SK-N-SH (cell line): ENCODE data around the gene TSPAN11. TPM values are rescaled to one million over a fixed set of nuclear protein-coding genes. Genes with fewer than 3 reads are reported as not detected.

Experiments used
- CTCF ChIA-PET: fragments of 300-600, 350-600 bp; formaldehyde crosslinking; extraction: SDS; loops from one replicate; lab custom pipeline; 2021; lab: Yijun Ruan, JAX
- POLR2A ChIA-PET: fragments of 350-600 bp; sonication (Branson Sonifier 250); formaldehyde crosslinking; extraction: SDS; loops from one replicate; lab custom pipeline; 2020; ENCODE audit warnings: antibody characterized with exemption, inconsistent platforms; lab: Yijun Ruan, JAX
- DNase-seq: peaks from one replicate; pipeline ENCODE4 v3.0.0; 2012
- H2AFZ ChIP-seq: fragments of 200-600 bp; sonication (generic); 2 replicates; pipeline ENCODE4 v1.8.1; 2016; ENCODE audit warnings: antibody characterized with exemption, mild to moderate bottlenecking, low read depth
- H3F3A ChIP-seq: fragments of 200-600 bp; sonication (generic); replicated peaks from 2 replicates; pipeline ENCODE3; 2016; ENCODE audit warnings: antibody characterized with exemption, mild to moderate bottlenecking; ENCODE audit not compliant: insufficient read depth
- H3K27ac ChIP-seq, 2 experiments: fragments of 200-500 bp in 1 of 2; fragments of 200-600 bp in 1 of 2; sonication (Bioruptor generic) in 1 of 2; sonication (generic), shearing (Covaris generic) in 1 of 2; 2 replicates each; pipeline versions ENCODE4 v1.5.1 to v1.6.1; 2014 to 2016; ENCODE audit warnings: low read depth in 2 of 2, inconsistent platforms in 1 of 2, low read length in 1 of 2, mild to moderate bottlenecking in 1 of 2, mixed read lengths in 1 of 2
- H3K27me3 ChIP-seq: fragments of 200-600 bp; sonication (generic), shearing (Covaris generic); 2 replicates; pipeline ENCODE4 v1.6.1; 2016; ENCODE audit warnings: mixed run types; ENCODE audit not compliant: insufficient read depth
- H3K36me3 ChIP-seq, 2 experiments: fragments of 200-500 bp in 1 of 2; fragments of 200-600 bp in 1 of 2; sonication (Bioruptor generic) in 1 of 2; sonication (generic) in 1 of 2; replicated peaks in 1 of 2; 2 replicates each; pipeline versions ENCODE3 to v1.5.1; 2014 to 2016; ENCODE audit warnings: low read length in 1 of 2, mild to moderate bottlenecking in 1 of 2; ENCODE audit not compliant: insufficient read depth in 2 of 2, control insufficient read depth in 1 of 2
- H3K4me1 ChIP-seq, 2 experiments: fragments of 200-500 bp in 1 of 2; fragments of 200-600 bp in 1 of 2; sonication (Bioruptor generic) in 1 of 2; sonication (generic), shearing (Covaris generic) in 1 of 2; 2 replicates each; pipeline versions ENCODE4 v1.5.1 to v1.6.1; 2014 to 2016; ENCODE audit warnings: low read depth in 1 of 2, low read length in 1 of 2, mixed run types in 1 of 2; ENCODE audit not compliant: insufficient read depth in 2 of 2, control insufficient read depth in 1 of 2
- H3K4me2 ChIP-seq: fragments of 200-600 bp; sonication (generic), shearing (Covaris generic); 2 replicates; pipeline ENCODE4 v1.6.1; 2017; ENCODE audit warnings: mixed run types
- H3K4me3 ChIP-seq, 2 experiments: fragments of 200-500 bp in 1 of 2; fragments of 200-600 bp in 1 of 2; sonication (Bioruptor generic) in 1 of 2; sonication (generic), shearing (Covaris generic) in 1 of 2; 2 replicates each; pipeline versions ENCODE4 v1.5.1 to v1.8.1; 2014 to 2016; ENCODE audit warnings: low read depth in 2 of 2, inconsistent platforms in 1 of 2, low read length in 1 of 2, mild to moderate bottlenecking in 1 of 2, mixed read lengths in 1 of 2, moderate library complexity in 1 of 2
- H3K79me2 ChIP-seq: fragments of 200-600 bp; sonication (generic); 2 replicates; pipeline ENCODE4 v1.8.1; 2017; ENCODE audit warnings: mild to moderate bottlenecking; ENCODE audit not compliant: insufficient read depth
- H3K9ac ChIP-seq: fragments of 200-600 bp; sonication (generic); 2 replicates; pipeline ENCODE4 v1.6.1; 2017; ENCODE audit warnings: mixed run types
- H3K9me2 ChIP-seq: fragments of 200-600 bp; sonication (generic); 2 replicates; pipeline ENCODE4 v1.6.1; 2017; ENCODE audit warnings: mixed run types
- H3K9me3 ChIP-seq: fragments of 200-600 bp; sonication (generic); 2 replicates; pipeline ENCODE4 v1.6.1; 2017; ENCODE audit warnings: mixed run types, mild to moderate bottlenecking, moderate library complexity
- H4K20me1 ChIP-seq: fragments of 200-600 bp; sonication (generic); 2 replicates; pipeline ENCODE4 v1.6.1; 2017; ENCODE audit warnings: mild to moderate bottlenecking, mixed run types; ENCODE audit not compliant: insufficient read depth
- ELF1 ChIP-seq: IDR thresholded peaks from 2 replicates; pipeline ENCODE4 v1.4.0; 2012
- EP300 ChIP-seq, 2 experiments: IDR thresholded peaks; 2 replicates each; pipeline versions ENCODE4 v1.4.0 to v1.6.1; 2012; ENCODE audit warnings: borderline replicate concordance in 1 of 2, low read depth in 1 of 2, low read length in 1 of 2
- EZH2phosphoT487 ChIP-seq: fragments of 200-600 bp; sonication (generic); IDR thresholded peaks from 2 replicates; pipeline ENCODE4 v1.6.1; 2017; ENCODE audit warnings: low read depth, mixed run types, mild to moderate bottlenecking, antibody characterized with exemption, moderate library complexity, borderline replicate concordance
- FOXJ3 ChIP-seq: sonication (generic); formaldehyde crosslinking; IDR thresholded peaks from 2 replicates; pipeline ENCODE4 v1.5.1; 2020; ENCODE audit warnings: mild to moderate bottlenecking, missing genetic modification reagents
- IRF3 ChIP-seq: fragments of 150-350 bp; IDR thresholded peaks from 2 replicates; pipeline ENCODE4 v1.6.1; 2016; ENCODE audit warnings: mild to moderate bottlenecking, low read depth, low read length
- NRF1 ChIP-seq: IDR thresholded peaks from 2 replicates; pipeline ENCODE4 v1.6.1; 2012; ENCODE audit warnings: low read depth, mild to moderate bottlenecking, low read length
- PBX3 ChIP-seq: IDR thresholded peaks from 2 replicates; pipeline ENCODE4; 2012
- RCOR1 ChIP-seq: fragments of 150-350 bp; IDR thresholded peaks from 2 replicates; pipeline ENCODE4 v1.6.1; 2017; ENCODE audit warnings: antibody characterized with exemption, low read length
- RFX5 ChIP-seq: IDR thresholded peaks from 2 replicates; pipeline ENCODE4 v1.6.1; 2012; ENCODE audit warnings: mild to moderate bottlenecking, improper control_type of control experiment, low read length
- RXRA ChIP-seq: IDR thresholded peaks from 2 replicates; pipeline ENCODE4 v1.4.0; 2012; ENCODE audit warnings: low read depth, mild to moderate bottlenecking, borderline replicate concordance
- SMC3 ChIP-seq: IDR thresholded peaks from 2 replicates; pipeline ENCODE4 v1.6.1; 2012; ENCODE audit warnings: low read depth, low read length, improper control_type of control experiment
- TAF1 ChIP-seq: IDR thresholded peaks from 2 replicates; pipeline ENCODE4 v1.6.1; 2012; ENCODE audit warnings: low read depth, mild to moderate bottlenecking, low read length, moderate library complexity, borderline replicate concordance
- TCF12 ChIP-seq: IDR thresholded peaks from 2 replicates; pipeline ENCODE4 v1.4.0; 2012
- TEAD4 ChIP-seq: IDR thresholded peaks from 2 replicates; pipeline ENCODE4 v1.4.0; 2012; ENCODE audit warnings: mild to moderate bottlenecking, borderline replicate concordance; ENCODE audit not compliant: insufficient read depth
- USF1 ChIP-seq: IDR thresholded peaks from 2 replicates; pipeline ENCODE4 v1.4.0; 2012; ENCODE audit warnings: low read depth, borderline replicate concordance
- USF2 ChIP-seq: fragments of 150-350 bp; IDR thresholded peaks from 2 replicates; pipeline ENCODE4 v1.6.1; 2017; ENCODE audit warnings: antibody characterized with exemption, low read length, low read depth, borderline replicate concordance
- ZBTB33 ChIP-seq: IDR thresholded peaks from 2 replicates; pipeline ENCODE4 v1.4.0; 2012; ENCODE audit warnings: low read depth, borderline replicate concordance
- WGBS: methylation state at CpG from one replicate; pipeline ENCODE4 v1.1.6; 2017; ENCODE audit warnings: low lambda C conversion rate; 5-methylcytosine and 5-hydroxymethylcytosine counted together
- polyA plus RNA-seq, 3 experiments: library from polyadenylated mRNA; depleted of rRNA; stranded (reverse); fragments of >200 nt; gene quantifications; 2 replicates each; pipeline ENCODE4 v1.2.3, GENCODE V29; 2012

The TSPAN11 gene
- polyA plus RNA-seq, 1 of the 3 experiments (the other 2 are of a cell fraction) = 6.4 TPM

GRCh38 chr12:31019561-31019960, 93.0 kb downstream of the TSPAN11 start (continued):
- no peak for TF ChIP-seq USF2
- no peak for TF ChIP-seq EZH2phosphoT487
- TF ChIP-seq SMC3 = no peak
- TF ChIP-seq USF1 = no peak
- no peak for TF ChIP-seq TAF1

GRCh38 chr12:31019976-31020375, 93.4 kb downstream of the TSPAN11 start:
- no peaks in the 10 kb centered on the region for H3K4me1 ChIP-seq
- CTCF ChIA-PET = no interaction called here
- H3K4me2 ChIP-seq = no peak overlapping the region
- no peaks in the 10 kb centered on the region for H3K36me3 ChIP-seq
- H3K4me3 ChIP-seq = no peak overlapping the region
- H2AFZ ChIP-seq = no peak overlapping the region
- DNase-seq = no peak
- no peaks in the 10 kb centered on the region for H3K27me3 ChIP-seq
- TF ChIP-seq TCF12 (no peak), TEAD4 (no peak), EP300 (IDR thresholded peaks at IDR 0.05; ENCODE audit: borderline replicate concordance in 1 of 2, low read depth in 1 of 2, low read length in 1 of 2) (no peak), RFX5 (no peak), ELF1 (no peak), FOXJ3 (CRISPR knock-in tag) (no peak), NRF1 (no peak), RCOR1 (no peak), USF2 (no peak), PBX3 (no peak), ZBTB33 (no peak), SMC3 (no peak), IRF3 (no peak), RXRA (no peak)
- 70% methylated on average over 14 of the region's 14 CpGs for WGBS
- H4K20me1 ChIP-seq = no peaks in the 10 kb centered on the region
- H3K9me2 ChIP-seq = no peaks in the 10 kb centered on the region
- H3F3A ChIP-seq = no peaks in the 10 kb centered on the region
- H3K27ac ChIP-seq = no peak overlapping the region
- H3K9me3 ChIP-seq = no peaks in the 10 kb centered on the region
- H3K79me2 ChIP-seq = no peaks in the 10 kb centered on the region
- POLR2A ChIA-PET = no interaction called here
- H3K9ac ChIP-seq = no peak overlapping the region
